Measurements from ENCODE around the gene CFAP100.

The CFAP100 gene

DNA sequence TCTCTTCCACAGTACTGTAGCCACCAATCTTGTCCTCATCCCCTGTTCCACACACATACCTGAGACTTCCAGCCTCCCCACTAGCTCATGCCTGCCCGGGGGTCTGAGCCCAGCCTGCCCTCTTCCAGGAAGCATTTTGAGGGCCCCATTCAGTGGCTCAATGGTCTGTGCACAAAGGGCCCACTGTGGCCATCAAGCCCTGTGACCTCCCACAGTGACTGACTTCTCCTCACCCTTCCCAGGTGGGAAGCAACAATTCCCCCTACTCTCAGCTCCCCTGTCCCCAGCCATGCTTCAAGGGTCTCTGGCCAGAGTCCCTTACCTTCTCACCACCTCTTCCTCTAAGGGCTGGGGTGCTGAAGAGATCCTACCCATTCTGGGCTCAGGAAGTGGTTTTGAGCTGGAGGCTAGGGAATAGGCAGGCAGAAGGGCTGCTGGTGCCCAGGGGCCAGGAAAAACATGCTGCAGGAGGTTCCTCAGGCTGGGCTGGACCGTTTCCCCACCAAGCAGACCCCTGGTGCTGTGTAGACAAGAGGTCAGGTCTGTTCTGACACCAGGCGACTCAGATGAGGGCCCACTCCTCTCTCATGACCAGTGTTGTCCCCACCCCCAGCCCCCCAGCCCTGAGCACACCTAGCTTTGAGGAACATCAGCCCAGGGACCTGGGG lies 34.5 kb upstream of the CFAP100 start:
- TF ChIP-seq, protein P1, sequence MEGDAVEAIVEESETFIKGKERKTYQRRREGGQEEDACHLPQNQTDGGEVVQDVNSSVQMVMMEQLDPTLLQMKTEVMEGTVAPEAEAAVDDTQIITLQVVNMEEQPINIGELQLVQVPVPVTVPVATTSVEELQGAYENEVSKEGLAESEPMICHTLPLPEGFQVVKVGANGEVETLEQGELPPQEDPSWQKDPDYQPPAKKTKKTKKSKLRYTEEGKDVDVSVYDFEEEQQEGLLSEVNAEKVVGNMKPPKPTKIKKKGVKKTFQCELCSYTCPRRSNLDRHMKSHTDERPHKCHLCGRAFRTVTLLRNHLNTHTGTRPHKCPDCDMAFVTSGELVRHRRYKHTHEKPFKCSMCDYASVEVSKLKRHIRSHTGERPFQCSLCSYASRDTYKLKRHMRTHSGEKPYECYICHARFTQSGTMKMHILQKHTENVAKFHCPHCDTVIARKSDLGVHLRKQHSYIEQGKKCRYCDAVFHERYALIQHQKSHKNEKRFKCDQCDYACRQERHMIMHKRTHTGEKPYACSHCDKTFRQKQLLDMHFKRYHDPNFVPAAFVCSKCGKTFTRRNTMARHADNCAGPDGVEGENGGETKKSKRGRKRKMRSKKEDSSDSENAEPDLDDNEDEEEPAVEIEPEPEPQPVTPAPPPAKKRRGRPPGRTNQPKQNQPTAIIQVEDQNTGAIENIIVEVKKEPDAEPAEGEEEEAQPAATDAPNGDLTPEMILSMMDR (IDR thresholded peaks at IDR 0.05): no peak

DNA sequence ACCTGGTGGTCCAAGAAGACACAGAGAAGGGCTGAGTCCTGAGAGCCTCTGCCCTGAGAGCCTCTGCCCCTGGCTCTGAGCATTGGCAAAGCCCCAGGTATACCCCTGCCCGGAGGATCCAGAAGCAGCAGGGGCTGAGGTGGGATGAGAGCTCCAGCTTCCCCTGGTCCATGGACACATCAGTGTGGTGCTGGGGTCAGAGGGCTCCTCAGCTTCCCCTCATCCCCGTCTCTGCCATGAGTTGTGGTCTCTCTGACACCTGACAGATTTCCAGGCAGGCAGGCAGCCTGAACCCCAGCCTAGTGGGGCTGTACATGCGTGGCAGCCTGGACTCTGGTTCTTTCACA lies 34.0 kb upstream of the CFAP100 start:
- TF ChIP-seq, protein P1 (IDR thresholded peaks at IDR 0.05): no peak

DNA sequence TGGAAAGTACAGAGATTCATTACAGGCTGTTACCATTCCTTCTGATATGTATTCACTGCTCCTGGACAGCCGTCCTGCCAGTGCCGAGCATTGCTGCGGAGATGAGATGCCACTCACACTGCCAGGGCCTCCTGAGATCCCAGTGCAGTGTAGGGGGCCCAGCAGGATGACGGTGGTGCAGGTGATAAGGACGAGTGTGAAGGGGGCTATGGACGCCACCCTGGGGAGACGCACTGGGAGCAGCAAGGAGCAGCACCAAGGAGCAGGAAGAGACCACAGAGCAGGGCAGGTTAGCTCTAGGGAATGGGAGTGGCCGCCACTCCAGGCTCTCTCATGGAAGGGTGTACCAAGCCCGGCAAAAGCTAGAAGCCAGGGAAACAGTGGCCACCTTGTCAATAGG lies 33.5 kb upstream of the CFAP100 start:
- TF ChIP-seq, protein P1 (IDR thresholded peaks at IDR 0.05): no peak

DNA sequence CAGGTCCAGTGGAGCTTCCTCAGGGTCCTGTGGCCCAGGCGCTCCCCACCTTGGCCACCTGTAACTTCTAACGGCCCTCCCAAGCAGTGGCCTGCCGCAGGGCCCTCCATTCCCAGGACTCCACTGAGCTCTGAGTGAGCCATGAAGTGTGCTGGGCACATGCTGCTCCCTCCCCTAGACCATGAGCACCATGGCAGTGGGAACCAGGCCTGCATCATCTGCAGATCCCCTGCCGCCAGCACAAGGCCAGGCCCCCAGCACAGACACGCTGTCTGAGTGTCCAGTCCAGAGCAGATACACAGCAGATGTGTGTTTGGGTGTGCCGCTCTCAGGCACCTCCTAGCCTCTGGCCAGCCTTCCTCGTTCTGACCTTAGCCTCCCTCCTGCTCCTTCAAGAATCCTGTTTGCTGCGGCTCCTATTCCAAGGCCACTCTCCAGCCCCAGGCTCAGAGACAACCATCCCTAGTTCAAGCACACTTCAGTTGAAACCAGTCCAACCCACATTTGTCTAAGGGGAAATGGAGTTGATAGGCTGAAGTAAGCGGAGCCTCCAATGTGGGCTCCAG lies 30.5 kb upstream of the CFAP100 start:
- TF ChIP-seq, protein P1 (IDR thresholded peaks at IDR 0.05): no peak

DNA sequence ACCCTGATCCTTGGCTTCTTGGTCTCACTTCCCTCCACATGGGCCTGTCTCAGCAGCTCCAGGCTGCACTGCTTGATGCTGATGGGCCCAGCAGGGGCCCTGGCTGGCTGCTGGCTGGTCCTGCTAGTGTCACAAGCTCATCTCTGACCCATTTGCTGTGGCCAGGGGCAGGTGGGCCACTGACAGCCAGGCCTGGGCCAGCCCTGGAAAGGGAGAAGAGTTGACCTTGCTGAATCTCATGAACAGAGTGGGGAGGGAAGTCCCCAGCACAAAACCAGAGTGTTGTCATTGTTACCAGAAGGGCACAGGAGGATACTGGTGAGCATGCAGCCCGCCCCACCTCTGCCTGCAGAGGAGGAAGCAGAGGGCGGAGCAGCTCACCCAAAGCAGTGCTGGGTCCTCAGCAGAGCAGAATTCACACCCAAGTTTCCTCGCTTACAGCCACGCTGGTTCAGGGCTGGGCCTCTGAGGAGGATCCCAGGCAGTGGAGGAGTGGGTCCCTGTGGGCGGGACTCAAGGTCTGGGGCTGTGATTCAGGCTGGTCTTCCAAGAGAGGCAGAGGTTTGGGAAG lies 29.9 kb upstream of the CFAP100 start:
- TF ChIP-seq, protein P1 (IDR thresholded peaks at IDR 0.05): no peak

DNA sequence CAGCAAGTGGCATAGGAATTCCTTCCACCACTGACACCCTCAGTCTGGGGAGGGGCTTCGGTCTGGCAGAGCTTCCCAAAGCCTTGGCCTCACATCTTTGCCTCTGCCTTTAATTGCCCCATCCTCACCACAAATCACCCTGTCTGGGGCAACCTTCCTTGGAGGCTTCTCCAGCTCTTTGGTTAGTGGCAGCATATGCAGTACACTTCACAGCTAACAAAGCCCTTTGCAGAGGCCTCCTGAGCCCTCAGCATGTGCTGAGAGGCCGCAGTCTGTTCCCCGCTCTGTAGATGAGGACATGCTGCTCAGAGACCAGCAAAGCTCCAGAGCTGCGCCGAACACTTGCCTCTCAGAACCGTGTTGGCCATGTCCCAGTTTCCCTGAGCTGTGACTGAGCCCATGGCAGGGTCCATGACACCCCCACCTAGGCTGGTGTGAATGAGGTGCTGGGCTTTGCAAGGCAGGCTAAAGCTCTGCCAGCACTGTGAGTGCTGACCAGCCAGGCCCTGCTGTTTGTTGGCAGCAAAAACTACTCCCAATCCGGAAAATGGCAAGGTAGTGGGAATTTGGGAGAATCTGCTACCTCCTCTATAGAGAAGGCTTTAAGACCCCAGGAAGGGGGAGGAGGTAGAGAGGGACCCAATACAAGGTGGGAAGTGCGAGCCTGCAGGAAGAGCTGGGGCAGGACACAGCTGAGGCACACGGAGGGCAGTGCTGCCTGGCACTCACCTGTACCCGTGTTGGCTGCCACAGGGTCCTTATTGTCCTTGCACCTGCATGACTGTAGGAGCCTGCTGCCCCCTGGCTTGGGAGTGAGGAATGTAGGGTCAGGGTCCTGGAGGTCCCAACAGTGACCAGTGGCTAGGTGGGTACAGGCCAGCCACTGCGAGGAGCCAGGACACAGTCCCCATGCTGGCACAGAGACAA lies 29.1 kb upstream of the CFAP100 start:
- TF ChIP-seq, protein P1 (IDR thresholded peaks at IDR 0.05): no peak

DNA sequence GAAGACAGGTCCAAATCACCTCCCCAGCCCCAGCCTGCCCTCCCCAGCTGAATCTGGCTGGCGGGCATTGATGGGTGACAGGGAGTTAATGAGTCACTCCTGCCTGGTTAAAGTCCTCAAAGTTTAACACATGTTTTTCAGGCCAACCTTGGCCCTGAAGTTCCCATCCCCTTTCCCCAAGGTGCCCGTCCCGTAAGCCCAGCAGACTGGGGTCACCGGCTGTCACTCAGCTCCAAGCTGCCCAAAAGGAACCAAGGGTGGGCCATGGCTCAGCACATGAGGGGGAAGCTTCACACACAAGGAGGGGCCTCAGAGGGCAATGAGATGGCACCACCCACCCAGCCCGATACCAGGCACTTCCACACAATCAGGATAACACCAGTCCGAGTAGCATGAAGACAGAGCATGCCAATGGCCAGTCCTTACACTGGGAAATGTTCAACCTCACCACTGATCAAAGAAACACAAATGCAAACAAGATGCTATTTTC lies 27.3 kb upstream of the CFAP100 start:
- TF ChIP-seq, protein P1 (IDR thresholded peaks at IDR 0.05): no peak

Data from LNCAP (cell line).